Activated CD4-positive, alpha-beta memory T cell treated with anti-CD3 and anti-CD28 coated beads, Interleukin-2, amount 10 ng/mL, durations not matched to agents 7 days and 5 days (primary cell): ENCODE data around the gene DDX46. TPM values are rescaled to one million over a fixed set of nuclear protein-coding genes. Genes with fewer than 3 reads are reported as not detected.
"Not testable (repeated sequence)": the region's sequence is repeated elsewhere in the genome, so short reads cannot be mapped to it uniquely, and the experiment has no call there.

Source experiments
- CTCF ChIA-PET: fragments of 350-600 bp; sonication (Branson Sonifier 250); formaldehyde crosslinking; loops from one replicate; lab custom pipeline; 2021; ENCODE audit warnings: antibody characterized with exemption, inconsistent platforms; lab: Charles Lee
- POLR2A ChIA-PET: fragments of 350-600 bp; sonication (Branson Sonifier 250); formaldehyde crosslinking; loops from one replicate; lab custom pipeline; 2021; ENCODE audit warnings: antibody characterized with exemption; lab: Charles Lee
- DNase-seq: peaks from one replicate; pipeline ENCODE4 v3.0.0-alpha.2; 2020
- H3K27ac Mint-ChIP-seq: one replicate; pipeline ENCODE4 v1.8.0; 2021; ENCODE audit warnings: mild to moderate bottlenecking, mixed read lengths
- H3K27me3 Mint-ChIP-seq: one replicate; pipeline ENCODE4 v1.8.0; 2021; ENCODE audit warnings: mixed read lengths
- H3K36me3 Mint-ChIP-seq: one replicate; pipeline ENCODE4 v1.8.0; 2021; ENCODE audit warnings: low read depth, mixed read lengths
- H3K4me1 Mint-ChIP-seq: one replicate; pipeline ENCODE4 v1.8.0; 2021; ENCODE audit warnings: mixed read lengths
- H3K4me3 Mint-ChIP-seq: one replicate; pipeline ENCODE4 v1.8.0; 2021; ENCODE audit warnings: mild to moderate bottlenecking, mixed read lengths
- H3K9me3 Mint-ChIP-seq: one replicate; pipeline ENCODE4 v1.8.0; 2021; ENCODE audit warnings: mixed read lengths
- total RNA-seq, 2 experiments: library from RNA; stranded (reverse); gene quantifications; one replicate each; pipeline ENCODE4 v1.2.3, GENCODE V29; 2021

DDX46 gene
- total RNA-seq, 2 experiments from 2014 or later: 51.8 to 56.7 TPM

GRCh38 chr5:134825212-134825611 lies 66.6 kb downstream of the DDX46 start:
- no peaks in the 10 kb centered on the region for H3K27me3 Mint-ChIP-seq
- CTCF ChIA-PET: no interaction called here
- no peaks in the 10 kb centered on the region for H3K4me1 Mint-ChIP-seq
- H3K9me3 Mint-ChIP-seq: no peaks in the 10 kb centered on the region
- no peak for DNase-seq
- no peak overlapping the region for H3K4me3 Mint-ChIP-seq
- peaks cover 43% of the 10 kb centered on the region for H3K36me3 Mint-ChIP-seq
- POLR2A ChIA-PET: interaction anchor here (0.6 to 1.8 kb wide), 2 partner anchors 20 to 79 kb away, joined by 3 to 8 read pairs; partner anchors contain the start of gene C5orf24
- H3K27ac Mint-ChIP-seq: no peak overlapping the region

- H3K27me3 Mint-ChIP-seq: no peaks in the 10 kb centered on the region
- no peaks in the 10 kb centered on the region for H3K9me3 Mint-ChIP-seq
- no peak for DNase-seq
- peaks cover 29% of the 10 kb centered on the region for H3K36me3 Mint-ChIP-seq
- no peaks in the 10 kb centered on the region for H3K4me1 Mint-ChIP-seq
- H3K27ac Mint-ChIP-seq: no peak overlapping the region
- CTCF ChIA-PET: interaction anchor here (0.9 to 1.5 kb wide), 2 partner anchors 11 to 12 kb away, joined by 3 read pairs; partner anchors contain the start of gene C5orf24
- H3K4me3 Mint-ChIP-seq: no peak overlapping the region
- POLR2A ChIA-PET: interaction anchor here (1.1 to 3.5 kb wide), 2 partner anchors 12 kb away, joined by 5 to 13 read pairs; partner anchors contain the start of gene C5orf24
Measured at GRCh38 chr5:134833340-134834032, 74.9 kb downstream of the DDX46 start.

GRCh38 chr5:134835623-134836022 lies 77.0 kb downstream of the DDX46 start:
- ChIA-PET POLR2A (interaction anchor here (3.5 kb wide), 1 partner anchor 9 kb away, joined by 13 read pairs; the partner anchor contains the start of gene C5orf24), CTCF (interaction anchor here (0.6 kb wide), 1 partner anchor 13 kb away, joined by 3 read pairs; no protein-coding TSS in a partner anchor)
- H3K36me3 Mint-ChIP-seq: peaks cover 32% of the 10 kb centered on the region
- no peak for DNase-seq
- H3K27ac Mint-ChIP-seq: no peak overlapping the region
- no peak overlapping the region for H3K4me3 Mint-ChIP-seq
- no peaks in the 10 kb centered on the region for H3K4me1 Mint-ChIP-seq
- no peaks in the 10 kb centered on the region for H3K9me3 Mint-ChIP-seq
- H3K27me3 Mint-ChIP-seq: no peaks in the 10 kb centered on the region

- H3K27me3 Mint-ChIP-seq: no peaks in the 10 kb centered on the region
Measured at GRCh38 chr5:134837530-134838181, 79.1 kb downstream of the DDX46 start.

GRCh38 chr5:134838361-134838760 lies 79.8 kb downstream of the DDX46 start:
- H3K4me1 Mint-ChIP-seq, H3K27ac Mint-ChIP-seq, H3K9me3 Mint-ChIP-seq, H3K4me3 Mint-ChIP-seq, DNase-seq, POLR2A ChIA-PET, H3K27me3 Mint-ChIP-seq, CTCF ChIA-PET: not testable (repeated sequence)
- peaks cover 29% of the 10 kb centered on the region for H3K36me3 Mint-ChIP-seq

More at GRCh38 chr5:134837530-134838181, 79.1 kb downstream of the DDX46 start:
- Mint-ChIP-seq H3K27ac (no peak overlapping the region), H3K4me3 (no peak overlapping the region), H3K36me3 (peaks cover 29% of the 10 kb centered on the region), H3K9me3 (no peaks in the 10 kb centered on the region), H3K4me1 (no peaks in the 10 kb centered on the region)
- ChIA-PET CTCF (interaction anchor here (0.7 kb wide), 1 partner anchor 37 kb away, joined by 3 read pairs; no protein-coding TSS in a partner anchor), POLR2A (interaction anchor here (3.5 kb wide), 1 partner anchor 7 kb away, joined by 13 read pairs; the partner anchor contains the start of gene C5orf24)
- DNase-seq: no peak

- Mint-ChIP-seq H3K4me3 (no peak overlapping the region), H3K4me1 (peaks cover 10% of the 10 kb centered on the region), H3K9me3 (no peaks in the 10 kb centered on the region), H3K36me3 (peaks cover 23% of the 10 kb centered on the region), H3K27me3 (no peaks in the 10 kb centered on the region), H3K27ac (no peak overlapping the region)
- CTCF ChIA-PET: interaction anchor here (0.9 kb wide), 1 partner anchor 8 kb away, joined by 4 read pairs; no protein-coding TSS in a partner anchor
- no peak for DNase-seq
- POLR2A ChIA-PET: interaction anchor here (0.6 to 1.1 kb wide), 2 partner anchors 45 to 81 kb away, joined by 3 read pairs; no protein-coding TSS in a partner anchor
Measured at GRCh38 chr5:134840811-134841210, 82.2 kb downstream of the DDX46 start.

GRCh38 chr5:134844252-134844651 lies 85.7 kb downstream of the DDX46 start:
- Mint-ChIP-seq H3K4me3 (no peak overlapping the region), H3K9me3 (no peaks in the 10 kb centered on the region), H3K4me1 (peaks cover 27% of the 10 kb centered on the region), H3K36me3 (peaks cover 27% of the 10 kb centered on the region), H3K27ac (no peak overlapping the region), H3K27me3 (no peaks in the 10 kb centered on the region)
- DNase-seq: no peak
- ChIA-PET POLR2A (interaction anchor here (1.5 to 2.6 kb wide), 7 partner anchors 9 to 473 kb away, joined by 3 to 44 read pairs (median 13); partner anchors contain the start of genes CAMLG, DDX46, PCBD2 and TXNDC15), CTCF (no interaction called here)

GRCh38 chr5:134845335-134845851 lies 86.8 kb downstream of the DDX46 start:
- ChIA-PET CTCF (interaction anchor here (0.5 to 1.5 kb wide), 7 partner anchors 10 to 777 kb away, joined by 3 to 25 read pairs (median 5); partner anchors contain the start of genes CAMLG, DDX46, PCBD2 and TXNDC15), POLR2A (interaction anchor here (0.6 to 2.6 kb wide), 34 partner anchors 10 to 840 kb away, joined by 3 to 44 read pairs (median 4); partner anchors contain the start of genes CAMLG, CDKN2AIPNL, DDX46 and PCBD2)
- no peaks in the 10 kb centered on the region for H3K27me3 Mint-ChIP-seq
- H3K27ac Mint-ChIP-seq: peak overlapping the region; percentile 93
- H3K36me3 Mint-ChIP-seq: peaks cover 28% of the 10 kb centered on the region
- H3K9me3 Mint-ChIP-seq: no peaks in the 10 kb centered on the region
- H3K4me3 Mint-ChIP-seq: peak overlapping the region; percentile 80
- H3K4me1 Mint-ChIP-seq: peaks cover 31% of the 10 kb centered on the region
- DNase-seq: no peak

- DNase-seq: peak; percentile 95
- ChIA-PET CTCF (interaction anchor here (0.5 to 1.5 kb wide), 8 partner anchors 9 to 778 kb away, joined by 3 to 25 read pairs (median 6); partner anchors contain the start of genes CAMLG, DDX46, PCBD2 and TXNDC15), POLR2A (interaction anchor here (0.6 to 2.6 kb wide), 39 partner anchors 9 to 841 kb away, joined by 3 to 44 read pairs (median 5); partner anchors contain the start of genes CAMLG, CDKN2AIPNL, DDX46 and PCBD2)
- H3K27ac Mint-ChIP-seq: peak within 1 kb of the TSS; percentile 93
- H3K4me3 Mint-ChIP-seq: peak within 1 kb of the TSS; percentile 80
- H3K36me3 Mint-ChIP-seq: peaks cover 25% of the 10 kb centered on the region
- H3K4me1 Mint-ChIP-seq: peaks cover 34% of the 10 kb centered on the region
- no peaks in the 10 kb centered on the region for H3K9me3 Mint-ChIP-seq
- H3K27me3 Mint-ChIP-seq: no peaks in the 10 kb centered on the region
Measured at GRCh38 chr5:134845852-134846640, 87.5 kb downstream of the DDX46 start, which contains the start of gene C5orf24. C5orf24 (plus strand) TSS chr5:134845968; CDS start chr5:134854901, 8,933 bp downstream.

GRCh38 chr5:134846641-134846960 lies 88.0 kb downstream of the DDX46 start:
- POLR2A ChIA-PET: interaction anchor here (0.7 to 1.4 kb wide), 12 partner anchors 9 to 620 kb away, joined by 3 to 26 read pairs (median 4); partner anchors contain the start of genes DDX46, PCBD2, PPP2CA and TXNDC15
- DNase-seq: peak; percentile 42

GRCh38 chr5:134849434-134849933 lies 90.9 kb downstream of the DDX46 start:
- H3K4me1 Mint-ChIP-seq: peaks cover 55% of the 10 kb centered on the region
- H3K36me3 Mint-ChIP-seq: peaks cover 39% of the 10 kb centered on the region
- not testable (repeated sequence) for H3K27me3 Mint-ChIP-seq, DNase-seq, H3K27ac Mint-ChIP-seq, H3K9me3 Mint-ChIP-seq, H3K4me3 Mint-ChIP-seq
- CTCF ChIA-PET: interaction anchor here (0.6 to 4.7 kb wide), 5 partner anchors 11 to 213 kb away, joined by 3 to 27 read pairs (median 4); partner anchors contain the start of genes CAMLG and PCBD2
- POLR2A ChIA-PET: interaction anchor here (0.7 to 2.0 kb wide), 4 partner anchors 11 to 55 kb away, joined by 3 to 9 read pairs (median 4); partner anchors contain the start of gene TXNDC15

More at GRCh38 chr5:134846641-134846960, 88.0 kb downstream of the DDX46 start:
- peak overlapping the region; percentile 80 for H3K4me3 Mint-ChIP-seq
- no peaks in the 10 kb centered on the region for H3K27me3 Mint-ChIP-seq
- peaks cover 39% of the 10 kb centered on the region for H3K4me1 Mint-ChIP-seq
- H3K9me3 Mint-ChIP-seq: no peaks in the 10 kb centered on the region
- H3K27ac Mint-ChIP-seq: peak overlapping the region; percentile 93
- peaks cover 29% of the 10 kb centered on the region for H3K36me3 Mint-ChIP-seq
- CTCF ChIA-PET: interaction anchor here (1.2 kb wide), 2 partner anchors 58 to 108 kb away, joined by 9 read pairs; partner anchors contain the start of genes CAMLG and PCBD2
